Activated gamma-delta T cell treated with Interleukin-2 at 50 U/mL for 16 hours (primary cell): ENCODE results near the gene ENHO.

ENCODE experiments used
- DNase-seq: peaks from one replicate; pipeline ENCODE4 v3.0.0-alpha.2; 2020

The ENHO gene

GRCh38 chr9:34522971-34523797 lies at the start of gene ENHO:
Gene ENHO (minus strand): TSS chr9:34522990. CDS start chr9:34521695, 1,295 bp downstream.
- peak; percentile 86 for DNase-seq

GRCh38 chr9:34572092-34572491 lies 49.3 kb upstream of the ENHO start:
- no peak for DNase-seq

GRCh38 chr9:34571481-34571810 lies 48.7 kb upstream of the ENHO start:
- DNase-seq, result no peak

- DNase-seq, result no peak
Measured at GRCh38 chr9:34570809-34571480, 48.2 kb upstream of the ENHO start.

- DNase-seq, result no peak
Measured at GRCh38 chr9:34570376-34570775, 47.6 kb upstream of the ENHO start.

- no peak for DNase-seq
Measured at GRCh38 chr9:34568774-34569173, 46.0 kb upstream of the ENHO start.

GRCh38 chr9:34568133-34568532 lies 45.3 kb upstream of the ENHO start:
- no peak for DNase-seq

GRCh38 chr9:34566972-34567371 lies 44.2 kb upstream of the ENHO start:
- DNase-seq, result no peak

GRCh38 chr9:34566322-34566721 lies 43.5 kb upstream of the ENHO start:
- no peak for DNase-seq

- DNase-seq, result no peak
Measured at GRCh38 chr9:34565856-34566255, 43.1 kb upstream of the ENHO start.

- DNase-seq, result no peak
Measured at GRCh38 chr9:34564617-34565016, 41.8 kb upstream of the ENHO start.

GRCh38 chr9:34563262-34563661 lies 40.5 kb upstream of the ENHO start:
- no peak for DNase-seq

GRCh38 chr9:34562135-34562745 lies 39.5 kb upstream of the ENHO start:
- DNase-seq, result no peak

GRCh38 chr9:34560599-34561214 lies 37.9 kb upstream of the ENHO start:
- DNase-seq, result no peak

GRCh38 chr9:34559624-34560455 lies 37.0 kb upstream of the ENHO start:
- no peak for DNase-seq

- DNase-seq, result no peak
Measured at GRCh38 chr9:34558919-34559623, 36.3 kb upstream of the ENHO start.

GRCh38 chr9:34558364-34558763 lies 35.6 kb upstream of the ENHO start:
- no peak for DNase-seq

GRCh38 chr9:34557426-34558321 lies 34.9 kb upstream of the ENHO start:
- no peak for DNase-seq

GRCh38 chr9:34556949-34557348 lies 34.2 kb upstream of the ENHO start:
- no peak for DNase-seq

- no peak for DNase-seq
Measured at GRCh38 chr9:34555936-34556525, 33.2 kb upstream of the ENHO start.

- no peak for DNase-seq
Measured at GRCh38 chr9:34555500-34555899, 32.7 kb upstream of the ENHO start.
